Psoas muscle (tissue), 8 donors: ENCODE measurements around the gene MBD4. TPM values are rescaled to one million over a fixed set of nuclear protein-coding genes. Genes with fewer than 3 reads are reported as not detected.
"Not testable (repeated sequence)": the region's sequence is repeated elsewhere in the genome, so short reads cannot be mapped to it uniquely, and the experiment has no call there.

ENCODE experiments used
- ATAC-seq, 4 donors: fragments of 200-7000 bp; cut with Tn5 transposase; one replicate each; pipeline ENCODE4 v1.9.1; 2020; ENCODE audit warnings: moderate library complexity in 3 of 4, mild to moderate bottlenecking in 2 of 4
- DNase-seq, 2 donors: peaks; one replicate each; pipeline ENCODE4 v3.0.0-alpha.2; 2020
- H3K27ac ChIP-seq: fragments of 200-600 bp; one replicate; pipeline ENCODE4 v1.8.0; 2022
- H3K27me3 ChIP-seq, 3 donors: fragments of 200-600 bp in 1 of 3; one replicate each; pipeline versions ENCODE4 v1.6.1 to v1.8.0; 2013 to 2022; ENCODE audit warnings: low read length in 2 of 3, mild to moderate bottlenecking in 2 of 3, moderate library complexity in 1 of 3; ENCODE audit not compliant: insufficient read depth in 3 of 3
- H3K36me3 ChIP-seq, 2 donors: fragments of 200-600 bp in 1 of 2; one replicate each; pipeline versions ENCODE4 v1.6.1 to v1.8.0; 2013 to 2022; ENCODE audit warnings: low read depth in 1 of 2, mild to moderate bottlenecking in 1 of 2, moderate library complexity in 1 of 2; ENCODE audit not compliant: insufficient read depth in 1 of 2
- H3K4me1 ChIP-seq: fragments of 200-600 bp; one replicate; pipeline ENCODE4 v1.8.0; 2022
- H3K4me3 ChIP-seq: fragments of 200-600 bp; one replicate; pipeline ENCODE4 v1.8.0; 2022; ENCODE audit warnings: mild to moderate bottlenecking
- H3K9me3 ChIP-seq: fragments of 200-600 bp; one replicate; pipeline ENCODE4 v1.8.0; 2022
- CTCF ChIP-seq: fragments of 200-600 bp; IDR thresholded peaks from one replicate; pipeline ENCODE4 v1.8.0; 2022; ENCODE audit warnings: antibody characterized with exemption
- WGBS, 3 donors: extraction: QIAGEN DNeasy Blood & Tissue Kit; methylation state at CpG; one replicate each; pipeline versions ENCODE4 v1.1.6 to v1.1.7; 2013; 5-methylcytosine and 5-hydroxymethylcytosine counted together
- intact Hi-C, 2 donors: fragments of 100-400 bp; cut with DNase I; formaldehyde crosslinking; loops; one replicate each; pipeline versions ENCODE4 v1.11.0 to v1.14.2; 2022
- polyA plus RNA-seq, 3 donors: library from polyadenylated mRNA; stranded (reverse); fragments of 200-250 nt; gene quantifications; one replicate each; pipeline ENCODE4 v1.2.3, GENCODE V29; 2013
- total RNA-seq, 4 donors: library from RNA; stranded (reverse); fragmentation: NEBNext Ultra II Directional in 2 of 4; extraction: Animal tissue kit (Norgen Biotek cat#: 25700) in 2 of 4; gene quantifications; one replicate each; pipeline versions ENCODE4 v1.2.1 to v1.2.4, GENCODE V29; 2021 to 2023
- donor health status: healthy with polysubstance abuse.
- donor health status: DM: no; HTN: no; CAD: no; lungs with moderate emphysema.
- donor health status: Bipolar disorder and iron deficiency.
- donor health status: healthy.
- donor health status: DM: yes; HTN: yes; CAD: no.
- donor health status: DM: no; HTN: no; CAD: no.
- donor health status: DM: no; HTN: no; CAD: no.
- donor health status: DM: yes; HTN: yes; CAD: no.

MBD4 gene
- total and polyA plus RNA-seq, 7 donors = 16.0 to 30.4 (median 19.1) TPM

GRCh38 chr3:129389572-129389937 is 50.2 kb downstream of the MBD4 start:
- no peak for TF ChIP-seq CTCF
- Histone ChIP-seq H3K4me3 (no peak overlapping the region), H3K36me3 (peaks cover 0 to 62% of the 10 kb centered on the region in 2 donors), H3K27ac (peak overlapping the region; percentile 23), H3K27me3 (no peaks in the 10 kb centered on the region), H3K9me3 (no peaks in the 10 kb centered on the region), H3K4me1 (no peaks in the 10 kb centered on the region)
- WGBS, 3 donors = 61 to 76% (median 75%) methylated on average over 3 of the region's 3 CpGs
- ATAC-seq (no peak), DNase-seq (no peak)
- intact Hi-C loops = loop anchor here in 1 of 2 donors (10.0 kb wide), 1 partner anchor 545 kb away; no protein-coding TSS in a partner anchor

DNA sequence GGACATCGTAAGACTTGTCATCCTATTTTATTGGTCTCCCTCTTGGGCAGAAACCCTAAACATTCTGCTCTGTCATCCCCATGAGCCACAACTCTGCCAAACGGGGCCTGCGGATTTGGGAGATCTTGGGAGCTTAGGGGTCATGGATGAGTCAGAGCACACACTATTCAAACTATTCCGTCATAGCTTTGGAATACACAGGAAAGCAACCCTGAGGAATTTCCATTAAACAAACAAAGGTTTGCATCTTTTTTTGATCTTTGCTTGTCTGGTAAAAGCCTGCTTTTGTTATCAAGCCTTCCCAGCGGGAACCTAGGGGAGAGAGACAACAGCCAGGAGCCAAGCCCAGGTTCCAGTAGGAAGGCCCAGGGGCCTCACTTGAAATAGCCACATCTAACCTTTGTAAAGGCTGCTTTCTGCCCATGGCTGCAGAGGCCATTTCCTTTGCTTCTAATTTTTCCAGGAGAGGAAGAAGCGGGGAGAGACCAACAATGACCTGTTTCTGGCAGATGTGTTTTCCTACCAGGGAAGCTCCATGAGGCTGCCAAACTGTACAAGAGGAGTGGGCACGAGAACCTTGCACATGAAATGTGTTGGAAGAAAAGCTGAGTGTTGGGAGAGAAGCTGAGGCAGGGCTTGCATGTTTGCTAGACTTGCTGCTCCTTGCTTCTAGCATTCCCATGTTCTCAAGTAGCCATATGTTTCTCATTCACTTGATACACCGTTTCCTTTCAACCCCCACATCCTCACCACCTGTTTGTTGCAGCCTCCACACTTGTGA is 50.8 kb downstream of the MBD4 start:
- intact Hi-C loops = loop anchor here in 1 of 2 donors (10.0 kb wide), 1 partner anchor 546 kb away; no protein-coding TSS in a partner anchor

GRCh38 chr3:129387487-129387886 is 52.3 kb downstream of the MBD4 start:
- intact Hi-C loops = loop anchor here in 1 of 2 donors (10.0 kb wide), 1 partner anchor 547 kb away; no protein-coding TSS in a partner anchor
- no peak for TF ChIP-seq CTCF
- Histone ChIP-seq H3K27me3 (no peaks in the 10 kb centered on the region), H3K36me3 (peaks cover 0 to 51% of the 10 kb centered on the region in 2 donors), H3K27ac (no peak overlapping the region), H3K9me3 (no peaks in the 10 kb centered on the region), H3K4me1 (peaks cover 1% of the 10 kb centered on the region), H3K4me3 (no peak overlapping the region)
- DNase-seq (no peak), ATAC-seq (no peak)
- WGBS, 3 donors = 86 to 91% (median 89%) methylated on average over 5 of the region's 5 CpGs

More for the DNA sequence above, 50.8 kb downstream of the MBD4 start:
- H3K27me3 ChIP-seq, H3K9me3 ChIP-seq, H3K4me1 ChIP-seq, DNase-seq, H3K4me3 ChIP-seq: not testable (repeated sequence)
- peak in 2 of 4 donors; percentile 47 to 48 for ATAC-seq
- WGBS, 3 donors = 57 to 66% (median 61%) methylated on average over 8 of the region's 8 CpGs
- H3K27ac ChIP-seq = peak overlapping the region; percentile 60
- H3K36me3 ChIP-seq = peaks cover 0 to 62% of the 10 kb centered on the region in 2 donors

- DNase-seq (no peak), ATAC-seq (no peak)
- peaks cover 0 to 46% of the 10 kb centered on the region in 2 donors for H3K36me3 ChIP-seq
- H3K27ac ChIP-seq = no peak overlapping the region
- peaks cover 6% of the 10 kb centered on the region for H3K4me1 ChIP-seq
- H3K4me3 ChIP-seq = no peak overlapping the region
- 90 to 91% (median 91%) methylated on average over 10 of the region's 10 CpGs for WGBS, 3 donors
- intact Hi-C loops = loop anchor here in 1 of 2 donors (10.0 kb wide), 1 partner anchor 548 kb away; no protein-coding TSS in a partner anchor
- TF ChIP-seq CTCF = no peak
- H3K9me3 ChIP-seq = no peaks in the 10 kb centered on the region
- H3K27me3 ChIP-seq = no peaks in the 10 kb centered on the region
Measured at GRCh38 chr3:129386984-129387383, 52.8 kb downstream of the MBD4 start.

DNA sequence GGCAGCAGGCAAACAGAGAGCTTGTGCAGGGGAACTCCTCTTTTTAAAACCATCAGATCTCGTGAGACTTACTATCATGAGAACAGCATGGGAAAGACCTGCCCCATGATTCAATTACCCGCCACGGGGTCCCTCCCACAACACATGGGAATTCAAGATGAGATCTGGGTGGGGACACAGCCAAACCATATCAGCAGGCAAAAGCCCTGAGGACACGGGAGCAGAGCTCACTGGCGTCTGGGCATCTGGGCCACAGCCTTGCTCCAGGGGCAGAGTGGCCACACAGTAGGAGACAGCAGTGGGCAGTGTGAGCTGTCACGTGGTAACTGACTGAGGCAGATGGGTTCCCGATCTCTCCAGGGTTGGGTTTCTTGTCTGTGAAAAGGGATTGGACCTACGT is 54.2 kb downstream of the MBD4 start:
- not testable (repeated sequence) for H3K4me1 ChIP-seq, DNase-seq, H3K9me3 ChIP-seq, ATAC-seq, H3K4me3 ChIP-seq, H3K27me3 ChIP-seq, H3K27ac ChIP-seq
- intact Hi-C loops = loop anchor here in 1 of 2 donors (10.0 kb wide), 1 partner anchor 549 kb away; no protein-coding TSS in a partner anchor
- WGBS, 3 donors = 58 to 70% (median 61%) methylated on average over 8 of the region's 8 CpGs
- H3K36me3 ChIP-seq = peaks cover 0 to 32% of the 10 kb centered on the region in 2 donors
